Thyroid gland (tissue), 4 donors: ENCODE measurements around the gene APCDD1L. TPM values are rescaled to one million over a fixed set of nuclear protein-coding genes. Genes with fewer than 3 reads are reported as not detected.

ENCODE experiments used
- DNase-seq, 2 donors: peaks; one replicate each; pipeline ENCODE4 v3.0.0-alpha.2; 2019
- H3K27ac ChIP-seq, 3 donors: fragments of 200-600 bp; sonication (generic); 1 replicate in 2 of 3; 2 replicates in 1 of 3; pipeline ENCODE4 v1.5.1; 2016 to 2019; ENCODE audit warnings: mild to moderate bottlenecking in 1 of 3, moderate library complexity in 1 of 3
- H3K27me3 ChIP-seq: fragments of 200-600 bp; sonication (generic); one replicate; pipeline ENCODE4 v1.5.1; 2019
- H3K36me3 ChIP-seq, 2 donors: fragments of 200-600 bp; sonication (generic); one replicate each; pipeline ENCODE4 v1.5.1; 2016 to 2019
- H3K4me1 ChIP-seq, 2 donors: fragments of 200-600 bp; sonication (generic); one replicate each; pipeline ENCODE4 v1.5.1; 2017 to 2019
- H3K4me3 ChIP-seq, 3 donors: fragments of 200-600 bp; sonication (generic); replicated peaks in 1 of 3; 1 replicate in 2 of 3; 2 replicates in 1 of 3; pipeline ENCODE4 v1.5.1; 2016; ENCODE audit warnings: mild to moderate bottlenecking in 1 of 3
- H3K9me3 ChIP-seq: fragments of 200-600 bp; sonication (generic); one replicate; pipeline ENCODE4 v1.5.1; 2017
- CTCF ChIP-seq, 6 experiments: fragments of 200-600 bp in 3 of 6; fragments of 450-650 bp in 3 of 6; sonication (generic) in 3 of 6; IDR thresholded peaks; one replicate each; pipeline ENCODE4 v1.5.1; 2016 to 2019; ENCODE audit warnings: antibody characterized with exemption in 6 of 6, mild to moderate bottlenecking in 2 of 6, inconsistent platforms in 1 of 6, moderate library complexity in 1 of 6
- POLR2A ChIP-seq, 2 donors: fragments of 450-650 bp; IDR thresholded peaks; one replicate each; pipeline ENCODE4 v1.6.1; 2017; ENCODE audit warnings: antibody characterized with exemption in 2 of 2, mild to moderate bottlenecking in 2 of 2, moderate library complexity in 1 of 2
- WGBS, 2 donors: methylation state at CpG; one replicate each; pipeline ENCODE4 v1.1.5; 2017; 5-methylcytosine and 5-hydroxymethylcytosine counted together
- intact Hi-C: fragments of 100-400 bp; cut with DNase I; formaldehyde crosslinking; loops from one replicate; pipeline ENCODE4 v1.15.1; 2023
- total RNA-seq, 4 donors: library from RNA; depleted of rRNA; stranded (reverse); fragments of >200 nt; gene quantifications; one replicate each; pipeline ENCODE4 v1.2.3, GENCODE V29; 2016

The APCDD1L gene
- total RNA-seq, 4 donors from 2014 or later, result 0.11 TPM; not detected in 3

- peaks cover 17 to 23% of the 10 kb centered on the region in 2 donors for H3K4me1 ChIP-seq
- peak overlapping the region in 2 of 3 donors; percentile 77 to 79 for H3K27ac ChIP-seq
- H3K36me3 ChIP-seq, result no peaks in the 10 kb centered on the region
- no peaks in the 10 kb centered on the region for H3K27me3 ChIP-seq
- no peaks in the 10 kb centered on the region for H3K9me3 ChIP-seq
- no peak for DNase-seq
- intact Hi-C loops, result loop anchor here (10.0 kb wide), 1 partner anchor 150 kb away; the partner anchor contains the start of gene RAB22A
- TF ChIP-seq POLR2A (IDR thresholded peaks at IDR 0.05) (no peak), CTCF (IDR thresholded peaks at IDR 0.05) (no peak)
- H3K4me3 ChIP-seq, result no peak overlapping the region
These were observed 60.7 kb downstream of the APCDD1L start for GRCh38 chr20:58454460-58454859.

GRCh38 chr20:58453391-58453790 is 61.8 kb downstream of the APCDD1L start:
- no peaks in the 10 kb centered on the region for H3K9me3 ChIP-seq
- 35 to 40% methylated on average over 5 of the region's 5 CpGs for WGBS, 2 donors
- intact Hi-C loops, result loop anchor here (10.0 kb wide), 1 partner anchor 149 kb away; the partner anchor contains the start of gene RAB22A
- H3K27me3 ChIP-seq, result no peaks in the 10 kb centered on the region
- TF ChIP-seq POLR2A (IDR thresholded peaks at IDR 0.05) (no peak), CTCF (IDR thresholded peaks at IDR 0.05) (no peak)
- H3K36me3 ChIP-seq, result no peaks in the 10 kb centered on the region
- H3K27ac ChIP-seq, result peak overlapping the region; percentile 58 to 79 (median 77)
- H3K4me3 ChIP-seq, result no peak overlapping the region
- peak; percentile 45 to 60 for DNase-seq
- H3K4me1 ChIP-seq, result peaks cover 17 to 23% of the 10 kb centered on the region in 2 donors

- Histone ChIP-seq H3K4me1 (peaks cover 17 to 28% of the 10 kb centered on the region in 2 donors), H3K36me3 (no peaks in the 10 kb centered on the region), H3K9me3 (no peaks in the 10 kb centered on the region), H3K27ac (peak overlapping the region; percentile 58 to 79 (median 77)), H3K4me3 (no peak overlapping the region), H3K27me3 (no peaks in the 10 kb centered on the region)
- TF ChIP-seq POLR2A (IDR thresholded peaks at IDR 0.05), result no peak
- WGBS, 2 donors, result 23 to 24% methylated on average over 4 of the region's 4 CpGs
- intact Hi-C loops, result loop anchor here (10.0 kb wide), 1 partner anchor 148 kb away; the partner anchor contains the start of gene RAB22A
- DNase-seq, result peak in 1 of 2 donors; percentile 26
These were observed 62.4 kb downstream of the APCDD1L start for GRCh38 chr20:58452667-58453255.

GRCh38 chr20:58450254-58450653 is 64.9 kb downstream of the APCDD1L start:
- Histone ChIP-seq H3K27me3 (no peaks in the 10 kb centered on the region), H3K36me3 (peaks cover 0 to 4% of the 10 kb centered on the region in 2 donors), H3K27ac (no peak overlapping the region), H3K9me3 (no peaks in the 10 kb centered on the region), H3K4me3 (no peak overlapping the region), H3K4me1 (peaks cover 21 to 46% of the 10 kb centered on the region in 2 donors)
- 89% methylated on average over 10 of the region's 10 CpGs for WGBS, 2 donors
- no peak for DNase-seq
- TF ChIP-seq POLR2A (IDR thresholded peaks at IDR 0.05) (no peak), CTCF (IDR thresholded peaks at IDR 0.05) (no peak)
- intact Hi-C loops, result loop anchor here (10.0 kb wide), 1 partner anchor 145 kb away; the partner anchor contains the start of gene RAB22A

GRCh38 chr20:58449681-58450221 is 65.4 kb downstream of the APCDD1L start:
- peaks cover 2 to 4% of the 10 kb centered on the region in 2 donors for H3K36me3 ChIP-seq
- H3K9me3 ChIP-seq, result no peaks in the 10 kb centered on the region
- H3K4me1 ChIP-seq, result peaks cover 21 to 46% of the 10 kb centered on the region in 2 donors
- no peaks in the 10 kb centered on the region for H3K27me3 ChIP-seq
- intact Hi-C loops, result loop anchor here (5.0 to 10.0 kb wide), 2 partner anchors 145 to 212 kb away; partner anchors contain the start of gene RAB22A
- WGBS, 2 donors, result 91 to 92% methylated on average over 10 of the region's 10 CpGs
- no peak overlapping the region for H3K4me3 ChIP-seq
- H3K27ac ChIP-seq, result no peak overlapping the region
- no peak for DNase-seq
- TF ChIP-seq CTCF (IDR thresholded peaks at IDR 0.05) (no peak), POLR2A (IDR thresholded peaks at IDR 0.05) (no peak)
